ENCODE results near the gene ZIC1.

ZIC1 gene

DNA sequence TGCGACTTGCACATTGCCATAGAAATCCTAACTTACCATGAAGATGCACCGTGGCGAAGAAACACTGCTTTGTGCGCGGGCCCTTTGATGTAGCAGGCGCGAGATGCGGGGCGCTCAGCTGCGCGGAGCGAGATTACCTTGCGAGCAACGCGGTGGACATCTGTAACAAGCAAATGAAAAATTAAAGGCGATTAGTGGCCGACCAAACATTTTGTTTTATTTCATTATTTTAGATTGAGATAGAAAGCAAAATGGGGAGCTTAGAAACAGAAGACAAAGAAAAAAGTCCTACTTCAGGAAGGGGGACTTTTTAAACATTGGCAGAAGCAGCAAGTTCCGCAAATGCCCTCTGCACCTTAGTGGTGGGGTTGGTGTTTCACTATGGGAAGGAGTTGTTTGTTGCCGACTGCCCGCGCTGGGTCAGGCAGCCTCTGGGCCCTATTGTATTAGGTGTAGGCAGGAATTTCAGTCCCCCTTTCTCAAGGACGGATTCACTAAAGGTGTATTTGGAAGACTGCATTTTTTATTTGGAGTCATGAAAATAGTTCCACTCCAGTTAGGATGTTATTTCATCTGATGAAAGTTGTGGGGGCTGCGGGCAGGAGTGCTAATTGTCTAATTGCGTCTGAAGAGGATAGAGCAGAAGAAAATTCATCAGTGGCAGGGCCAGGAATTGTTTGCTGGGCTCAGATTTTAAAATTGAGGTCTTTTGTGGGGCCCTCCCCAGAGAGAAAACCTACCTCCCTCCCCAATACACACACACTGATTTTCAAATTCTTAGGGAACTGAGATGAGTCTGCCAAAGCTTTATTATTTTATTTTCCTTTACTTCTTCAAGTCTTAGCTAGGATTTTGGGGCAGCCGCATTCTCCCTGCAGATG, 20.2 kb upstream of the ZIC1 start:
- no peak overlapping the region for H3K56ac ChIP-seq (ENCODE audit: low read length)
- no peak overlapping the region for H3K18ac ChIP-seq (ENCODE audit: low read length)
- H2AK5ac ChIP-seq (ENCODE audit: low read length) = no peak overlapping the region
- H3K79me2 ChIP-seq (ENCODE audit: control insufficient read depth, insufficient read depth, low read length) = no peaks in the 10 kb centered on the region
- no peak overlapping the region for H4K8ac ChIP-seq (ENCODE audit: low read depth, low read length)
- no peak overlapping the region for H3K9ac ChIP-seq (ENCODE audit: low read length)
- H3K79me1 ChIP-seq (ENCODE audit: low read length) = no peaks in the 10 kb centered on the region
- no peak overlapping the region for H3K23ac ChIP-seq (ENCODE audit: low read length)
- H3K4me1 ChIP-seq (ENCODE audit: control insufficient read depth, low read depth, low read length) = peaks cover 4% of the 10 kb centered on the region
- H3K4me3 ChIP-seq (ENCODE audit: low read length) = no peak overlapping the region
- H3K4me2 ChIP-seq (ENCODE audit: low read length) = no peak overlapping the region
- peaks cover 65% of the 10 kb centered on the region for H3K27me3 ChIP-seq (ENCODE audit: insufficient read depth, low read length, poor library complexity)
- H3K4ac ChIP-seq (ENCODE audit: low read depth, low read length) = no peak overlapping the region
- H3K27ac ChIP-seq (ENCODE audit: low read depth, low read length) = no peak overlapping the region
- no peak overlapping the region for H4K5ac ChIP-seq (ENCODE audit: low read length)
- no peak overlapping the region for H2BK120ac ChIP-seq (ENCODE audit: low read depth, low read length)
- H2BK5ac ChIP-seq (ENCODE audit: low read length) = no peak overlapping the region
- no peaks in the 10 kb centered on the region for H3K36me3 ChIP-seq (ENCODE audit: control insufficient read depth, insufficient read depth, low read length)
- no peak overlapping the region for H2BK15ac ChIP-seq (replicated peaks; ENCODE audit: low read depth)
- DNase-seq = no peak
- no CpG with 5 or more reads among the region's 25 CpGs for WGBS (ENCODE audit: extremely low coverage, insufficient coverage, low lambda C conversion rate)

- no peak overlapping the region for H3K9ac ChIP-seq (ENCODE audit: low read length)
- no peak overlapping the region for H2BK5ac ChIP-seq (ENCODE audit: low read length)
- H3K79me1 ChIP-seq (ENCODE audit: low read length) = no peaks in the 10 kb centered on the region
- H3K56ac ChIP-seq (ENCODE audit: low read length) = no peak overlapping the region
- H3K23ac ChIP-seq (ENCODE audit: low read length) = no peak overlapping the region
- no peak overlapping the region for H3K4ac ChIP-seq (ENCODE audit: low read depth, low read length)
- H2BK15ac ChIP-seq (replicated peaks; ENCODE audit: low read depth) = no peak overlapping the region
- H3K36me3 ChIP-seq (ENCODE audit: control insufficient read depth, insufficient read depth, low read length) = no peaks in the 10 kb centered on the region
- no peak overlapping the region for H2AK5ac ChIP-seq (ENCODE audit: low read length)
- no peak overlapping the region for H3K4me3 ChIP-seq (ENCODE audit: low read length)
- WGBS (ENCODE audit: extremely low coverage, insufficient coverage, low lambda C conversion rate) = no CpG with 5 or more reads among the region's 12 CpGs
- DNase-seq = no peak
- peaks cover 7% of the 10 kb centered on the region for H3K4me1 ChIP-seq (ENCODE audit: control insufficient read depth, low read depth, low read length)
- H2BK120ac ChIP-seq (ENCODE audit: low read depth, low read length) = no peak overlapping the region
- H3K27me3 ChIP-seq (ENCODE audit: insufficient read depth, low read length, poor library complexity) = peaks cover 68% of the 10 kb centered on the region
- H4K8ac ChIP-seq (ENCODE audit: low read depth, low read length) = no peak overlapping the region
- no peak overlapping the region for H4K5ac ChIP-seq (ENCODE audit: low read length)
- no peaks in the 10 kb centered on the region for H3K79me2 ChIP-seq (ENCODE audit: control insufficient read depth, insufficient read depth, low read length)
- no peak overlapping the region for H3K27ac ChIP-seq (ENCODE audit: low read depth, low read length)
- H3K18ac ChIP-seq (ENCODE audit: low read length) = no peak overlapping the region
- no peak overlapping the region for H3K4me2 ChIP-seq (ENCODE audit: low read length)
Measured at GRCh38 chr3:147389717-147390116, 19.4 kb upstream of the ZIC1 start.

- Histone ChIP-seq H3K79me2 (ENCODE audit: control insufficient read depth, insufficient read depth, low read length) (no peaks in the 10 kb centered on the region), H3K79me1 (ENCODE audit: low read length) (no peaks in the 10 kb centered on the region), H4K8ac (ENCODE audit: low read depth, low read length) (no peak overlapping the region), H3K9ac (ENCODE audit: low read length) (no peak overlapping the region), H3K23ac (ENCODE audit: low read length) (no peak overlapping the region), H2BK5ac (ENCODE audit: low read length) (no peak overlapping the region), H3K4me1 (ENCODE audit: control insufficient read depth, low read depth, low read length) (peaks cover 8% of the 10 kb centered on the region), H3K4me2 (ENCODE audit: low read length) (no peak overlapping the region), H3K18ac (ENCODE audit: low read length) (no peak overlapping the region), H3K36me3 (ENCODE audit: control insufficient read depth, insufficient read depth, low read length) (no peaks in the 10 kb centered on the region), H3K27me3 (ENCODE audit: insufficient read depth, low read length, poor library complexity) (peaks cover 70% of the 10 kb centered on the region), H2AK5ac (ENCODE audit: low read length) (no peak overlapping the region), H3K4ac (ENCODE audit: low read depth, low read length) (no peak overlapping the region), H4K5ac (ENCODE audit: low read length) (no peak overlapping the region), H2BK120ac (ENCODE audit: low read depth, low read length) (no peak overlapping the region), H3K27ac (ENCODE audit: low read depth, low read length) (no peak overlapping the region), H3K4me3 (ENCODE audit: low read length) (no peak overlapping the region), H3K56ac (ENCODE audit: low read length) (no peak overlapping the region), H2BK15ac (replicated peaks; ENCODE audit: low read depth) (no peak overlapping the region)
- no CpG with 5 or more reads among the region's 77 CpGs for WGBS (ENCODE audit: extremely low coverage, insufficient coverage, low lambda C conversion rate)
- no peak for DNase-seq
Measured at GRCh38 chr3:147390589-147391569, 18.3 kb upstream of the ZIC1 start.

DNA sequence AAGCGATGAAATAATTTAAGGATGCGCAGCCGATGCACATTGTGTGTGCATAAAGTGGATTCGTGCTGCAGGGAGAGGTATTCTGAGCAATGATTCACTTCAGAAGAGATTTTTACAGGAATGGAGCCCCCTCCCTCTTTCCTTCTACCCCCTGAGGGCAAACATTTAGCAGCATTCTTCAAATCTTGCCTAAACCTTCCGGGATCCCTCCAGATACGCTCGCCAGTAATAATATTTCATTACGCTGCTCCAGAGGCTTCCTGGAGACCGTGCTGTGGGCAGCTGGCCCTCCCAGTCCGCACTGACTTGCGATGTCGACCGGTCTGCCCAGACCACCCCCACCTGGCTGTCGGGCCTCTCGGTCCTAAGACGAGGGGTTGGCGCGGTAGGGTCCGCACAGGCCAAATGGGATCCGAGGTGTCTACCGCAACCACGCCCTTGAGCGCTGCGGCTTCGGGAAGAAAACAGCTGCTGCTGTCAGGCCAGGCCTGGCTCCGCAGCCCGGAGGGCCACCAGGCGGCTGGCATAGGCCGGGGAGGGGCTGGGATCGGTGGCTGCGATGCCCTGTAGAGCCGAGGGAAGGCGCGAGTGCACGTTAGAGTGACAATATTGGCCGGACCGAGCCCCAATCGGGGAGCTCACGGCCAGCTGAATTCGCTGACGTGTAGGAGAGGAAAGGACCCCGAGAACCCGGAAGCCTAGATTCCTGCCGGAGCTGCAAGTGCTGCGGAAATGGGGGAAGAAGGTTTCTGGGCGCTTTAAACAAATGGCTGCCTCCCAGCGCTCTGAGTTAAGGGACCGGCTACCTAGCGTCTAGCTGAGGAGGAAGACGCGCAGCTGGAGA, 17.2 kb upstream of the ZIC1 start:
- Histone ChIP-seq H3K23ac (ENCODE audit: low read length) (no peak overlapping the region), H3K56ac (ENCODE audit: low read length) (peak overlapping the region; percentile 64), H3K4ac (ENCODE audit: low read depth, low read length) (no peak overlapping the region), H2BK120ac (ENCODE audit: low read depth, low read length) (no peak overlapping the region), H3K4me1 (ENCODE audit: control insufficient read depth, low read depth, low read length) (peaks cover 8% of the 10 kb centered on the region), H3K79me1 (ENCODE audit: low read length) (no peaks in the 10 kb centered on the region), H3K27me3 (ENCODE audit: insufficient read depth, low read length, poor library complexity) (peaks cover 74% of the 10 kb centered on the region), H3K4me2 (ENCODE audit: low read length) (peak overlapping the region; percentile 83), H2AK5ac (ENCODE audit: low read length) (no peak overlapping the region), H3K27ac (ENCODE audit: low read depth, low read length) (no peak overlapping the region), H3K36me3 (ENCODE audit: control insufficient read depth, insufficient read depth, low read length) (no peaks in the 10 kb centered on the region), H2BK15ac (replicated peaks; ENCODE audit: low read depth) (no peak overlapping the region), H4K5ac (ENCODE audit: low read length) (no peak overlapping the region), H2BK5ac (ENCODE audit: low read length) (no peak overlapping the region), H3K79me2 (ENCODE audit: control insufficient read depth, insufficient read depth, low read length) (no peaks in the 10 kb centered on the region), H4K8ac (ENCODE audit: low read depth, low read length) (no peak overlapping the region), H3K4me3 (ENCODE audit: low read length) (peak overlapping the region; percentile 20), H3K18ac (ENCODE audit: low read length) (peak overlapping the region; percentile 20), H3K9ac (ENCODE audit: low read length) (peak overlapping the region; percentile 49)
- no CpG with 5 or more reads among the region's 51 CpGs for WGBS (ENCODE audit: extremely low coverage, insufficient coverage, low lambda C conversion rate)
- DNase-seq = peak; percentile 93

GRCh38 chr3:147392625-147392946, 16.6 kb upstream of the ZIC1 start:
- Histone ChIP-seq H3K9ac (ENCODE audit: low read length) (peak overlapping the region; percentile 49), H3K4me1 (ENCODE audit: control insufficient read depth, low read depth, low read length) (peaks cover 8% of the 10 kb centered on the region), H2AK5ac (ENCODE audit: low read length) (no peak overlapping the region), H3K27me3 (ENCODE audit: insufficient read depth, low read length, poor library complexity) (peaks cover 73% of the 10 kb centered on the region), H2BK120ac (ENCODE audit: low read depth, low read length) (no peak overlapping the region), H3K79me1 (ENCODE audit: low read length) (no peaks in the 10 kb centered on the region), H3K18ac (ENCODE audit: low read length) (peak overlapping the region; percentile 20), H4K8ac (ENCODE audit: low read depth, low read length) (no peak overlapping the region), H3K23ac (ENCODE audit: low read length) (no peak overlapping the region), H3K27ac (ENCODE audit: low read depth, low read length) (no peak overlapping the region), H3K4me2 (ENCODE audit: low read length) (peak overlapping the region; percentile 83), H2BK5ac (ENCODE audit: low read length) (no peak overlapping the region), H3K79me2 (ENCODE audit: control insufficient read depth, insufficient read depth, low read length) (no peaks in the 10 kb centered on the region), H4K5ac (ENCODE audit: low read length) (no peak overlapping the region), H2BK15ac (replicated peaks; ENCODE audit: low read depth) (no peak overlapping the region), H3K56ac (ENCODE audit: low read length) (peak overlapping the region; percentile 64), H3K4me3 (ENCODE audit: low read length) (peak overlapping the region; percentile 20), H3K4ac (ENCODE audit: low read depth, low read length) (no peak overlapping the region), H3K36me3 (ENCODE audit: control insufficient read depth, insufficient read depth, low read length) (no peaks in the 10 kb centered on the region)
- no CpG with 5 or more reads among the region's 15 CpGs for WGBS (ENCODE audit: extremely low coverage, insufficient coverage, low lambda C conversion rate)
- DNase-seq = no peak

Data from mesendoderm (in vitro differentiated cells).